ENCODE data around the gene SLC30A4. TPM values are rescaled to one million over a fixed set of nuclear protein-coding genes. Genes with fewer than 3 reads are reported as not detected.

Gene SLC30A4
- total RNA-seq, 1 experiment from 2014 or later, result 2.7 TPM

- no TSS peak for BruUV-seq (replicated peaks)
- H3K4me1 ChIP-seq (replicated peaks; ENCODE audit: insufficient read depth), result peaks cover 31% of the 10 kb centered on the region
- H3K4me3 ChIP-seq, result no peak overlapping the region
- H3K36me3 ChIP-seq (ENCODE audit: low read depth), result no peaks in the 10 kb centered on the region
- H3K9me3 ChIP-seq (ENCODE audit: insufficient read depth, low read depth), result no peaks in the 10 kb centered on the region
- no peak overlapping the region for H2AFZ ChIP-seq
- CTCF ChIA-PET, result no interaction called here
- H3K27ac ChIP-seq, result no peak overlapping the region
- TF ChIP-seq CTCF (conservative IDR thresholded peaks at IDR 0.05) (no peak), EZH2 (IDR thresholded peaks at IDR 0.05; ENCODE audit: low read depth) (no peak)
- no peaks in the 10 kb centered on the region for H4K20me1 ChIP-seq (ENCODE audit: insufficient read depth)
- no peaks in the 10 kb centered on the region for H3K27me3 ChIP-seq (ENCODE audit: insufficient read depth, low read depth)
- intact Hi-C loops (cut with micrococcal nuclease; ENCODE audit: unreplicated experiment), result no loop called here
- H3F3A ChIP-seq (ENCODE audit: insufficient read depth, low read depth), result peaks cover 14% of the 10 kb centered on the region; the same call in 1 of the 2 replicates
- no peak overlapping the region for H3K4me2 ChIP-seq
- POLR2A ChIA-PET (ENCODE audit: unreplicated experiment), result no interaction called here
- no peaks in the 10 kb centered on the region for H3K79me2 ChIP-seq (ENCODE audit: low read depth)
- H3K9me2 ChIP-seq (ENCODE audit: insufficient read depth), result no peaks in the 10 kb centered on the region
- DNase-seq, result no peak
These were observed 79.9 kb downstream of the SLC30A4 start for GRCh38 chr15:45442507-45443135.

- Histone ChIP-seq H3F3A (ENCODE audit: insufficient read depth, low read depth) (peaks cover 14% of the 10 kb centered on the region; the same call in 1 of the 2 replicates), H4K20me1 (ENCODE audit: insufficient read depth) (no peaks in the 10 kb centered on the region), H3K27ac (no peak overlapping the region), H3K4me2 (no peak overlapping the region), H3K4me1 (replicated peaks; ENCODE audit: insufficient read depth) (peaks cover 21% of the 10 kb centered on the region), H2AFZ (no peak overlapping the region), H3K9me3 (ENCODE audit: insufficient read depth, low read depth) (no peaks in the 10 kb centered on the region), H3K79me2 (ENCODE audit: low read depth) (no peaks in the 10 kb centered on the region), H3K9me2 (ENCODE audit: insufficient read depth) (no peaks in the 10 kb centered on the region), H3K4me3 (no peak overlapping the region), H3K36me3 (ENCODE audit: low read depth) (no peaks in the 10 kb centered on the region), H3K27me3 (ENCODE audit: insufficient read depth, low read depth) (no peaks in the 10 kb centered on the region)
- ChIA-PET POLR2A (ENCODE audit: unreplicated experiment) (no interaction called here), CTCF (no interaction called here)
- BruUV-seq (replicated peaks), result no TSS peak
- DNase-seq, result no peak
- intact Hi-C loops (cut with micrococcal nuclease; ENCODE audit: unreplicated experiment), result no loop called here
- TF ChIP-seq CTCF (conservative IDR thresholded peaks at IDR 0.05) (no peak), EZH2 (IDR thresholded peaks at IDR 0.05; ENCODE audit: low read depth) (no peak)
These were observed 80.9 kb downstream of the SLC30A4 start for GRCh38 chr15:45441686-45442085.

- H4K20me1 ChIP-seq (ENCODE audit: insufficient read depth), result no peaks in the 10 kb centered on the region
- no peak overlapping the region for H3K4me3 ChIP-seq
- H3F3A ChIP-seq (ENCODE audit: insufficient read depth, low read depth), result peaks cover 9% of the 10 kb centered on the region; the same call in 1 of the 2 replicates
- DNase-seq, result no peak
- TF ChIP-seq EZH2 (IDR thresholded peaks at IDR 0.05; ENCODE audit: low read depth) (no peak), CTCF (conservative IDR thresholded peaks at IDR 0.05) (no peak)
- no peaks in the 10 kb centered on the region for H3K79me2 ChIP-seq (ENCODE audit: low read depth)
- CTCF ChIA-PET, result no interaction called here
- intact Hi-C loops (cut with micrococcal nuclease; ENCODE audit: unreplicated experiment), result no loop called here
- POLR2A ChIA-PET (ENCODE audit: unreplicated experiment), result no interaction called here
- BruUV-seq (replicated peaks), result no TSS peak
- H3K36me3 ChIP-seq (ENCODE audit: low read depth), result no peaks in the 10 kb centered on the region
- peaks cover 15% of the 10 kb centered on the region for H3K4me1 ChIP-seq (replicated peaks; ENCODE audit: insufficient read depth)
- H3K27ac ChIP-seq, result no peak overlapping the region
- H3K4me2 ChIP-seq, result no peak overlapping the region
- H3K9me2 ChIP-seq (ENCODE audit: insufficient read depth), result no peaks in the 10 kb centered on the region
- no peak overlapping the region for H2AFZ ChIP-seq
- no peaks in the 10 kb centered on the region for H3K9me3 ChIP-seq (ENCODE audit: insufficient read depth, low read depth)
- no peaks in the 10 kb centered on the region for H3K27me3 ChIP-seq (ENCODE audit: insufficient read depth, low read depth)
These were observed 81.5 kb downstream of the SLC30A4 start for GRCh38 chr15:45441036-45441435.

Measured in PC-9 (cell line).